Kidney tubule cell (primary cell): ENCODE measurements around the gene PARVG.

Experiments
- DNase-seq: peaks from one replicate; pipeline ENCODE4 v3.0.0-alpha.2; 2018; ENCODE audit warnings: low spot score

PARVG gene

GRCh38 chr22:44242946-44243724, 62.4 kb downstream of the PARVG start:
- no peak for DNase-seq

- DNase-seq, result no peak
Measured at GRCh38 chr22:44243761-44244160, 63.0 kb downstream of the PARVG start.

- DNase-seq, result no peak
Measured at GRCh38 chr22:44244265-44244822, 63.6 kb downstream of the PARVG start.

GRCh38 chr22:44245438-44245837, 64.7 kb downstream of the PARVG start:
- no peak for DNase-seq

GRCh38 chr22:44245867-44246266, 65.1 kb downstream of the PARVG start:
- DNase-seq, result no peak

- DNase-seq, result no peak
Measured at GRCh38 chr22:44246615-44247326, 66.0 kb downstream of the PARVG start.

- DNase-seq, result no peak
Measured at GRCh38 chr22:44247346-44247745, 66.6 kb downstream of the PARVG start.

GRCh38 chr22:44247923-44248892, 67.5 kb downstream of the PARVG start:
- DNase-seq, result no peak

- DNase-seq, result peak; percentile 4
Measured at GRCh38 chr22:44248926-44249325, 68.2 kb downstream of the PARVG start.

- DNase-seq, result no peak
Measured at GRCh38 chr22:44249376-44250147, 68.8 kb downstream of the PARVG start.

- no peak for DNase-seq
Measured at GRCh38 chr22:44254811-44255210, 74.1 kb downstream of the PARVG start.

GRCh38 chr22:44256085-44256484, 75.4 kb downstream of the PARVG start:
- DNase-seq, result no peak

GRCh38 chr22:44256556-44257485, 76.1 kb downstream of the PARVG start:
- no peak for DNase-seq
